ENCODE results near the gene ZNF831. TPM values are rescaled to one million over a fixed set of nuclear protein-coding genes. Genes with fewer than 3 reads are reported as not detected.

ZNF831 gene
- polyA plus RNA-seq, 1 experiment, result not detected

DNA sequence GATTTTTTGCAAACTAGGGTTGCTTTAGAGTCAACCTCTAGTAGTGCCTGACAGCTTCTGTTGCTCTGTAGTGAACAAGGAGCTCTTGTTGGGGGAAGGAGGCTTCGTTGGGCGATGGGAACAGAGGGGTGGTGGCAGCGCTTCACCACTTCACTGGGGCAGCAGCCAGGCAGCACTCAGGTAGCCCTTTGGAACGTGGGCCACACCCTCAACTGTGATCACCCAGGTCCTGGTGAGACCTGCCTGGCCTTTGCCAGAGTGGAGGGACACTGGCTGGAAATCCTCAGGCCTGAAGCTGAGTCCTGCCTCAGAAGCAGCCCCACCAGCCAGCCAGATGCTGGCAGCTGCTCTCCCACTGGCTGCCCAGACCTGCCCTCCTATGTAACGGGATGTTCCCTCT, 126.4 kb downstream of the ZNF831 start:
- no peak for TF ChIP-seq CTCF (IDR thresholded peaks at IDR 0.05; ENCODE audit: insufficient read depth, low read depth, low read length)
- no peak for DNase-seq (ENCODE audit: low read depth)
- Histone ChIP-seq H3K36me3 (ENCODE audit: control insufficient read depth, insufficient read depth, low read length) (no peaks in the 10 kb centered on the region), H3K27me3 (ENCODE audit: control insufficient read depth, insufficient read depth, low read length) (no peaks in the 10 kb centered on the region), H3K4me3 (ENCODE audit: low read depth, low read length) (no peak overlapping the region)
- POLR2A ChIA-PET, result no interaction called here
- CTCF ChIA-PET, result interaction anchor here (0.6 kb wide), 1 partner anchor 219 kb away, joined by 3 read pairs; no protein-coding TSS in a partner anchor

DNA sequence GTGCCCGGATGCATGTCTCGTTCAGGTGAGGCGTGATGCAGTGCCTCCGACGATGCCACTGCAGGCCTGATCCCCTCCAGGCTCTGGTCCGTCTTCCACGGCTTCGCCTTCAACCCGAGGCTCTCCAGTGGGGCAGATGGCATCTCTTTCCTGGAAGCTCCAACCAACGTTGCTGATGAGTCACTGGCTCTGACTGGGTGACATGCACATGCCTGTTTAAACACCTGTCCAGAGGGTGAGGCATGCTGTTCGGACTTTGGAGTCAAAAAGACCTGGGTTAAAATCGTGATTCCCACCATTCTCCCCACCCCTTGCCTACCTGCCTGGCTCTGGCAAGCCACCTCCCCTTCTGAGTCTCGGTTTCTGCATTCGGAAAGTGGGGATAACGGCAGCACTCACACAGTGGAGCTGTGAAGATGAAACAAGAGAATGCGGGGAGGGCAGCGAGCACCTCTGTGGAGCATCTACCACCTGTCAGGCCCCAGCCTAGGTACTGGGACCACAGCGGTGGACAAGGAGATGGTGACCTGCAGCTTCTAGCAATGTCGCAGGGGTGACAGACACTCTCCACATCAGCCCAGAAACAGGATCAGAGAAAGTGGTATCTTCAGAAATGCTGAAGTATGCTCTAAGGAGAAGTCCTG, 128.2 kb downstream of the ZNF831 start:
- ChIA-PET POLR2A (no interaction called here), CTCF (no interaction called here)
- no peak for TF ChIP-seq CTCF (IDR thresholded peaks at IDR 0.05; ENCODE audit: insufficient read depth, low read depth, low read length)
- no peak overlapping the region for H3K4me3 ChIP-seq (ENCODE audit: low read depth, low read length)
- no peak for DNase-seq (ENCODE audit: low read depth)
- no peaks in the 10 kb centered on the region for H3K36me3 ChIP-seq (ENCODE audit: control insufficient read depth, insufficient read depth, low read length)
- H3K27me3 ChIP-seq (ENCODE audit: control insufficient read depth, insufficient read depth, low read length), result no peaks in the 10 kb centered on the region

DNA sequence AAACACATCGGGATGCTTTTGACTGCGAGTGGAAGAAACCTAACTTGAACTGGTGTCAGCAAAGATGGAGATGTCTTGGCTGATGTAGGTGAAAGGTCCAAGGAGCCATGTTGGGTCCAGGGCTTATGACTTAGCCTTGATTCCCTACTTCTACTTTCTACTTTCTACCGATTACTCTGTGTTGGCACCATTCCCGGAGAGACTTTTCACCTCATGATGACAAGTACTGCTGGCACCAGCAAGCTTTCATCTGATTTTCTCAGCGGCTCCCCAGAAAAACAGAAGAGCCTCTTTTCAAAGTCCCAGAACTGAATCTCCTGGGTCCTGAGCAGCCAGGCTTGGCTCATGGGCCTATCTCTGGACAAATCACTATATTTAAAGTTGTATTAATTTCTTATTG, 131.9 kb downstream of the ZNF831 start:
- DNase-seq (ENCODE audit: low read depth), result no peak
- POLR2A ChIA-PET, result no interaction called here
- CTCF ChIA-PET, result no interaction called here
- Histone ChIP-seq H3K4me3 (ENCODE audit: low read depth, low read length) (no peak overlapping the region), H3K27me3 (ENCODE audit: control insufficient read depth, insufficient read depth, low read length) (no peaks in the 10 kb centered on the region), H3K36me3 (ENCODE audit: control insufficient read depth, insufficient read depth, low read length) (no peaks in the 10 kb centered on the region)
- TF ChIP-seq CTCF (IDR thresholded peaks at IDR 0.05; ENCODE audit: insufficient read depth, low read depth, low read length), result no peak

DNA sequence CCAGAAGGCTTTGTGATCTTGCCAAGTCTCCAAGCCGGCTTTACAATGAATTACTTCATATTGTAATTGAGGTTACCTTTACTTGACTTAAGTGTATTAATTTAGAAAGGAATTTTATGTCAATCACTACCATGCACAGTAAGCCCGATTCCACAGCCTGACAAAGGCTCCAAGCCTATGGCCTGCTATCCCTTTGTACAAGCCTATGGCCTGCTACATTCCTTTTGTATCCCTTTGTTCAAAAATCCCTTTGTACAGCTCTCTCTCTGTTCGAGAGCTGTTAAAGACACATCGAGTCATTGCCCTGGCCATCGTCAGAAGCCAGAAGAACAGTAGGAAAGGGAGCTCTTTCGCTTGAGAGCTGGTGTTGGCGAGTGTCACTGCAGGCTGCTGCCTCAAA, 134.1 kb downstream of the ZNF831 start:
- ChIA-PET CTCF (no interaction called here), POLR2A (no interaction called here)
- no peak for DNase-seq (ENCODE audit: low read depth)
- no peak for TF ChIP-seq CTCF (IDR thresholded peaks at IDR 0.05; ENCODE audit: insufficient read depth, low read depth, low read length)
- Histone ChIP-seq H3K4me3 (ENCODE audit: low read depth, low read length) (no peak overlapping the region), H3K36me3 (ENCODE audit: control insufficient read depth, insufficient read depth, low read length) (no peaks in the 10 kb centered on the region), H3K27me3 (ENCODE audit: control insufficient read depth, insufficient read depth, low read length) (no peaks in the 10 kb centered on the region)

DNA sequence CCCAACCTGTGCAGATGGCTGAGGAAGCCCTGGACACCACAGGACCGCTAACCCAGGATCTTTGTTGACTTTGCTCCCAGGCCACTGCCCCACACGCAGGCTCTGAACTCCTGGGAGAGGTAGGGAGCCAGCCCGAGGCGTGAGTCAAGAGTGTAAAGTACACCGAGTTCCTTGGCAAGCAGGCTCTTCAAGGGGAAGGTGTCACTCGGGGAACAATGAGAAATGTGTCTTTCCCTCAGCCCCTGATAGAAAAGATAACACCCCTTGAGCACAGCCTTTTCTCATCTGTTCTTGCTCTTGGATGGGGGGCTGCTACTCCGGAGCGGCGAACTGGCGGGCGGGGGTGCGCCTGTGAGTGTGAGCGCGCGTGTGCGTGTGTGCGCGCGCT, 136.3 kb downstream of the ZNF831 start:
- Histone ChIP-seq H3K4me3 (ENCODE audit: low read depth, low read length) (no peak overlapping the region), H3K36me3 (ENCODE audit: control insufficient read depth, insufficient read depth, low read length) (no peaks in the 10 kb centered on the region), H3K27me3 (ENCODE audit: control insufficient read depth, insufficient read depth, low read length) (no peaks in the 10 kb centered on the region)
- CTCF ChIA-PET, result no interaction called here
- POLR2A ChIA-PET, result no interaction called here
- no peak for TF ChIP-seq CTCF (IDR thresholded peaks at IDR 0.05; ENCODE audit: insufficient read depth, low read depth, low read length)
- DNase-seq (ENCODE audit: low read depth), result no peak

Measured in BJ (cell line).